K562 (cell line): ENCODE data around the gene ATP2B1. TPM values are rescaled to one million over a fixed set of nuclear protein-coding genes. Genes with fewer than 3 reads are reported as not detected.

Source experiments
- ARID1B ChIP-seq: fragments of 450-650 bp; IDR thresholded peaks from 2 replicates; pipeline ENCODE4 v1.6.1; 2016; ENCODE audit warnings: antibody characterized with exemption, mild to moderate bottlenecking, inconsistent platforms
- BCOR ChIP-seq: fragments of 450-650 bp; IDR thresholded peaks from 2 replicates; pipeline ENCODE4 v1.6.1; 2016
- CGGBP1 ChIP-seq: fragments of 250-450 bp; sonication (Bioruptor Pico); IDR thresholded peaks from 2 replicates; pipeline ENCODE4 v1.9.0; 2021; ENCODE audit warnings: mild to moderate bottlenecking
- CHCHD3 ChIP-seq: fragments of 250-450 bp; sonication (Bioruptor Pico); IDR thresholded peaks from 2 replicates; pipeline ENCODE4 v2.1.2; 2022; ENCODE audit warnings: mild to moderate bottlenecking
- CTBP1 ChIP-seq: fragments of 450-650 bp; IDR thresholded peaks from 2 replicates; pipeline ENCODE4 v1.6.1; 2016; ENCODE audit warnings: borderline replicate concordance
- ELF2 ChIP-seq: fragments of 250-450 bp; sonication (Bioruptor Pico); IDR thresholded peaks from 2 replicates; pipeline ENCODE4 v1.5.0; 2021; ENCODE audit warnings: mild to moderate bottlenecking
- ESRRB ChIP-seq: fragments of 250-450 bp; sonication (Bioruptor Pico); IDR thresholded peaks from 2 replicates; pipeline ENCODE4 v1.5.0; 2020; ENCODE audit warnings: mild to moderate bottlenecking, moderate library complexity, borderline replicate concordance
- FOSL1 ChIP-seq: fragments of 200-800 bp; sonication (Bioruptor generic); conservative IDR thresholded peaks from 2 replicates; pipeline ENCODE4 v1.6.1; 2016; ENCODE audit warnings: missing genetic modification characterization, missing compliant biosample characterization
- HCFC1 ChIP-seq: IDR thresholded peaks from 2 replicates; pipeline ENCODE4 v1.6.1; 2012; ENCODE audit warnings: low read depth, low read length, improper control_type of control experiment
- HEY1 ChIP-seq: fragments of 250-450 bp; sonication (Bioruptor Pico); IDR thresholded peaks from 2 replicates; pipeline ENCODE4 v1.5.0; 2020; ENCODE audit warnings: mild to moderate bottlenecking, moderate library complexity, borderline replicate concordance
- IFI16 ChIP-seq: fragments of 250-450 bp; sonication (Bioruptor Pico); IDR thresholded peaks from 2 replicates; pipeline ENCODE4 v2.1.2; 2022; ENCODE audit warnings: mild to moderate bottlenecking, inconsistent platforms
- JUN ChIP-seq, 2 experiments: sonication (generic) in 1 of 2; formaldehyde crosslinking in 1 of 2; IDR thresholded peaks; 2 replicates each; pipeline versions ENCODE4 v1.6.1 to v1.8.0; 2012 to 2022; ENCODE audit warnings: borderline replicate concordance in 2 of 2, mild to moderate bottlenecking in 2 of 2, improper control_type of control experiment in 1 of 2, low read depth in 1 of 2, low read length in 1 of 2, missing genetic modification reagents in 1 of 2
- KAT7 ChIP-seq: sonication (generic); formaldehyde crosslinking; IDR thresholded peaks from 2 replicates; pipeline ENCODE4 v1.8.0; 2022; ENCODE audit warnings: missing genetic modification reagents, mild to moderate bottlenecking, borderline replicate concordance
- KDM1A ChIP-seq, 2 experiments: fragments of 450-650 bp; IDR thresholded peaks; 2 replicates each; pipeline ENCODE4 v1.6.1; 2016; ENCODE audit warnings: mild to moderate bottlenecking in 2 of 2
- KHSRP ChIP-seq: fragments of 450-650 bp; IDR thresholded peaks from 2 replicates; pipeline ENCODE4 v1.6.1; 2017
- KLF1 ChIP-seq: fragments of 450-650 bp; IDR thresholded peaks from 2 replicates; pipeline ENCODE4 v1.6.1; 2016; ENCODE audit warnings: missing genetic modification characterization, missing compliant biosample characterization
- KLF13 ChIP-seq: fragments of 450-650 bp; IDR thresholded peaks from 2 replicates; pipeline ENCODE4 v1.6.1; 2016; ENCODE audit warnings: missing genetic modification characterization, low read depth, mild to moderate bottlenecking, missing compliant biosample characterization, moderate library complexity, borderline replicate concordance
- LARP7 ChIP-seq: fragments of 450-650 bp; IDR thresholded peaks from 2 replicates; pipeline ENCODE4 v1.6.1; 2016
- MCM3 ChIP-seq: fragments of 450-650 bp; IDR thresholded peaks from 2 replicates; pipeline ENCODE4 v1.6.1; 2016
- MEIS2 ChIP-seq: fragments of 450-650 bp; IDR thresholded peaks from 2 replicates; pipeline ENCODE4 v1.6.1; 2014; ENCODE audit warnings: mild to moderate bottlenecking; ENCODE audit not compliant: partially characterized antibody
- NELFE ChIP-seq: IDR thresholded peaks from 2 replicates; pipeline ENCODE4 v1.6.1; 2011; ENCODE audit warnings: mild to moderate bottlenecking; ENCODE audit not compliant: insufficient read depth, insufficient read length
- NR4A1 ChIP-seq, 2 experiments: fragments of 250-450 bp in 1 of 2; fragments of 450-650 bp in 1 of 2; sonication (Bioruptor Pico) in 1 of 2; IDR thresholded peaks; 2 replicates each; pipeline versions ENCODE4 v1.4.0 to v1.6.1; 2016 to 2020; ENCODE audit warnings: mild to moderate bottlenecking in 2 of 2, missing compliant biosample characterization in 1 of 2, missing genetic modification characterization in 1 of 2, moderate library complexity in 1 of 2
- PHF21A ChIP-seq: fragments of 450-650 bp; IDR thresholded peaks from 2 replicates; pipeline ENCODE4 v1.6.1; 2017; ENCODE audit warnings: low read depth, borderline replicate concordance
- PHF8 ChIP-seq: fragments of 200-600 bp; sonication (generic); IDR thresholded peaks from 2 replicates; pipeline ENCODE4 v1.6.1; 2012; ENCODE audit warnings: mixed run types, mild to moderate bottlenecking, inconsistent platforms, low read length, moderate library complexity, borderline replicate concordance
- POLR2B ChIP-seq: fragments of 450-650 bp; IDR thresholded peaks from 2 replicates; pipeline ENCODE4 v1.6.1; 2018; ENCODE audit warnings: low read depth; ENCODE audit not compliant: partially characterized antibody
- SOX6 ChIP-seq: fragments of 450-650 bp; IDR thresholded peaks from 2 replicates; pipeline ENCODE4 v1.6.1; 2014; ENCODE audit warnings: mild to moderate bottlenecking
- SP2 ChIP-seq: IDR thresholded peaks from 2 replicates; pipeline ENCODE4 v1.6.1; 2011; ENCODE audit warnings: mild to moderate bottlenecking, low read depth, low read length, moderate library complexity; ENCODE audit not compliant: poor library complexity, severe bottlenecking; ENCODE audit errors: extremely low read depth
- SRSF1 ChIP-seq: fragments of 200-400 bp; formaldehyde crosslinking; IDR thresholded peaks from 2 replicates; pipeline ENCODE4 v1.6.1; 2017; ENCODE audit warnings: mild to moderate bottlenecking, low read depth, low read length, moderate library complexity
- XRCC3 ChIP-seq: fragments of 450-650 bp; IDR thresholded peaks from 2 replicates; pipeline ENCODE4 v1.6.1; 2017; ENCODE audit warnings: mild to moderate bottlenecking, moderate library complexity
- ZFP36 ChIP-seq: fragments of 150-350 bp; IDR thresholded peaks from 2 replicates; pipeline ENCODE4 v1.6.1; 2018; ENCODE audit warnings: low read length, low read depth; ENCODE audit not compliant: partially characterized antibody
- ZKSCAN3 ChIP-seq: fragments of 250-450 bp; sonication (Bioruptor Pico); IDR thresholded peaks from 2 replicates; pipeline ENCODE4 v1.4.0; 2020
- ZNF316 ChIP-seq: fragments of 450-650 bp; IDR thresholded peaks from 2 replicates; pipeline ENCODE4 v1.6.1; 2016
- ZNF644 ChIP-seq: fragments of 200-800 bp; sonication (Bioruptor generic); IDR thresholded peaks from 2 replicates; pipeline ENCODE4 v1.6.1; 2016; ENCODE audit warnings: low read depth, missing genetic modification characterization, missing compliant biosample characterization
- ZNF76 ChIP-seq: fragments of 250-450 bp; sonication (Bioruptor Pico); IDR thresholded peaks from 2 replicates; pipeline ENCODE4 v1.4.0; 2020; ENCODE audit warnings: mild to moderate bottlenecking, moderate library complexity, borderline replicate concordance
- ZNF778 ChIP-seq: fragments of 450-650 bp; formaldehyde crosslinking; IDR thresholded peaks from 2 replicates; pipeline ENCODE4 v1.4.0; 2020; ENCODE audit warnings: mild to moderate bottlenecking, moderate library complexity
- polyA plus RNA-seq, 8 experiments: library from polyadenylated mRNA; depleted of rRNA in 4 of 8; stranded (reverse) in 5 of 8; unstranded in 3 of 8; fragments of >200 nt; fragmentation: Nextera tagmentation in 2 of 8; fragmentation: Illumina TruSeq in 1 of 8; extraction: Ambion mirVana in 2 of 8; extraction: Trizol in 1 of 8; gene quantifications; 2 replicates each; pipeline versions ENCODE4 v1.2.1 to v1.2.3, GENCODE V29; 2011 to 2014; ENCODE audit warnings: inconsistent platforms in 1 of 8, missing spikeins in 1 of 8
- total RNA-seq, 7 experiments: library from RNA; depleted of rRNA in 6 of 7; stranded (reverse); fragments of >200 nt in 6 of 7; fragmentation: Illumina TruSeq in 2 of 7; extraction: Trizol in 2 of 7; gene quantifications; 2 replicates each; pipeline versions ENCODE4 v1.2.1 to v1.2.3, GENCODE V29; 2011 to 2021; ENCODE audit warnings: low replicate concordance in 1 of 7

The ATP2B1 gene
- total and polyA plus RNA-seq, 9 of the 15 experiments (the other 6 are each of a cell fraction or from before 2014, with no cell fraction given), result 8.6 to 39.0 (median 27.8) TPM

DNA sequence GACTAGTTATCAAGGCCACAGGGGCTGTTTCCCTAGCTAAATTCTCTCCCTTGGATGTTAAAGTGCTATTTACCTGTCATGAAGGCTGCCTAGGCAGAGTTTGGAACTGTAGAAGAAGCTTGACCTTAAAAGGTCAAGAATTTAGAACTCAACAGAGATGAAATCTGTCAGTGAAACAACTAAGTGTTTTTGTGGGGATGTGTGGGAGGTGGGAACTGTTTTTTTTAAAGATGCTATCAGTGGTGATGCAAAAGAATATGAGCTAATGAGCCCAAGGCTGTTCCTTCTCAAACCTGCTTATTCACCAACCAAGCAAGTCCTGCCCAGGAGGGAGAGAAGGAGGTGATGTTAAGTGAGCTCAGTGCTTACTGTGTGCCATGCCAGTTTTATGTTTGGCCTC lies 142.0 kb downstream of the ATP2B1 start (continued):
- 0 out of 2 replicates have a peak, but pooled peaks have one; percentile 40 for TF ChIP-seq ZNF644
- TF ChIP-seq PHF8, result no peak
- TF ChIP-seq POLR2B, result no peak
- no peak for TF ChIP-seq NR4A1 (CRISPR knock-in tag; IDR thresholded peaks at IDR 0.05)
- no peak for TF ChIP-seq NR4A1 (tag; IDR thresholded peaks at IDR 0.05)
- TF ChIP-seq FOSL1, result peak; percentile 51; the same call in 1 of the 2 replicates
- TF ChIP-seq ELF2 (CRISPR knock-in tag), result no peak
- TF ChIP-seq HEY1 (CRISPR knock-in tag), result no peak
- TF ChIP-seq PHF21A, result no peak
- no peak for TF ChIP-seq ZNF316
- TF ChIP-seq JUN (IDR thresholded peaks at IDR 0.05; ENCODE audit: borderline replicate concordance, low read depth, low read length), result peak; percentile 58; the same call in 1 of the 2 replicates
- TF ChIP-seq JUN (CRISPR knock-in tag; IDR thresholded peaks at IDR 0.05; ENCODE audit: borderline replicate concordance), result no peak
- TF ChIP-seq SRSF1, result no peak
- no peak for TF ChIP-seq KAT7 (CRISPR knock-in tag)
- TF ChIP-seq CHCHD3 (CRISPR knock-in tag), result no peak
- peak; percentile 75 for TF ChIP-seq ARID1B
- no peak for TF ChIP-seq LARP7
- TF ChIP-seq MEIS2, result peak; percentile 83
- TF ChIP-seq KLF13 (tag), result no peak
- no peak for TF ChIP-seq HCFC1
- no peak for TF ChIP-seq BCOR
- TF ChIP-seq CTBP1, result peak; percentile 67; the same call in 1 of the 2 replicates
- TF ChIP-seq ZKSCAN3 (CRISPR knock-in tag), result no peak
- no peak for TF ChIP-seq ZFP36
- no peak for TF ChIP-seq NELFE
- peak in 1 of 2 experiments; percentile 13; a peak in 1 of 4 replicates for TF ChIP-seq KDM1A (IDR thresholded peaks at IDR 0.05)
- no peak for TF ChIP-seq SP2
- no peak for TF ChIP-seq ZNF76 (CRISPR knock-in tag)
- no peak for TF ChIP-seq ESRRB (CRISPR knock-in tag)
- TF ChIP-seq CGGBP1 (CRISPR knock-in tag), result no peak
- TF ChIP-seq KLF1 (tag), result no peak
- no peak for TF ChIP-seq XRCC3
- no peak for TF ChIP-seq ZNF778 (CRISPR knock-in tag)
- TF ChIP-seq SOX6, result peak; percentile 89
- no peak for TF ChIP-seq IFI16
- TF ChIP-seq KHSRP, result no peak
- no peak for TF ChIP-seq MCM3
